HepG2 (cell line): ENCODE measurements around the gene GPR173. TPM values are rescaled to one million over a fixed set of nuclear protein-coding genes. Genes with fewer than 3 reads are reported as not detected.

Experiments
- ATAC-seq: fragments of 200-7000 bp; cut with Tn5 transposase; 3 replicates; pipeline ENCODE4 v1.9.1; 2020; ENCODE audit warnings: mild to moderate bottlenecking, moderate library complexity
- BruUV-seq: library from RNA; stranded (reverse); fragments of 400-500 nt; replicated peaks from 2 replicates; lab custom pipeline; 2021; lab: Mats Ljungman, UMichigan
- CTCF ChIA-PET: fragments of 300-600 bp; formaldehyde crosslinking; extraction: SDS; loops from one replicate; lab custom pipeline; 2021; ENCODE audit warnings: low total read pairs, inconsistent platforms, low intra/inter-chr PET ratio; lab: Yijun Ruan, JAX
- POLR2A ChIA-PET: fragments of 350-600 bp; sonication (Branson Sonifier 250); formaldehyde crosslinking; loops from one replicate; lab custom pipeline; 2020; ENCODE audit warnings: antibody characterized with exemption, inconsistent platforms; lab: Yijun Ruan, JAX
- DNase-seq: peaks from one replicate; pipeline ENCODE4 v3.0.0-alpha.2; 2015; ENCODE audit warnings: low spot score
- FAIRE-seq: peaks from 3 replicates; lab custom pipeline; 2011; peaks lifted over from hg19 to GRCh38; lab: Jason Lieb, UNC
- H2AFZ ChIP-seq: one replicate; pipeline ENCODE4 v1.6.1; 2011; ENCODE audit warnings: low read length, inconsistent platforms
- H3K27ac ChIP-seq: fragments of 300-600 bp; 3 replicates; pipeline ENCODE4 v1.8.0; 2011; ENCODE audit warnings: mixed run types, mild to moderate bottlenecking, mixed read lengths, low read length, inconsistent platforms; ENCODE audit not compliant: insufficient read depth; ENCODE audit errors: extremely low read length
- H3K27me3 ChIP-seq, 2 experiments: fragments of 200-600 bp in 1 of 2; 2 replicates in 1 of 2; 3 replicates in 1 of 2; pipeline versions ENCODE4 v1.6.0 to v1.8.0; 2011; ENCODE audit warnings: low read length in 2 of 2, mild to moderate bottlenecking in 2 of 2, moderate library complexity in 2 of 2, inconsistent platforms in 1 of 2; ENCODE audit not compliant: insufficient read depth in 2 of 2, control insufficient read depth in 1 of 2
- H3K36me3 ChIP-seq, 2 experiments: fragments of 200-600 bp in 1 of 2; replicated peaks in 1 of 2; 2 replicates in 1 of 2; 3 replicates in 1 of 2; pipeline versions ENCODE4 v1.5.1 to v1.8.0; 2011; ENCODE audit warnings: low read length in 2 of 2, inconsistent platforms in 1 of 2; ENCODE audit not compliant: insufficient read depth in 2 of 2, control insufficient read depth in 1 of 2
- H3K4me1 ChIP-seq: 2 replicates; pipeline ENCODE4 v1.5.1; 2012; ENCODE audit warnings: low read length, inconsistent platforms; ENCODE audit not compliant: insufficient read depth
- H3K4me2 ChIP-seq: 2 replicates; pipeline ENCODE4 v1.6.0; 2011; ENCODE audit warnings: low read depth, low read length, inconsistent platforms
- H3K4me3 ChIP-seq, 3 experiments: fragments of 200-600 bp in 1 of 3; sonication (generic), shearing (Covaris generic) in 1 of 3; replicated peaks in 1 of 3; 2 replicates each; pipeline ENCODE4 v1.5.1; 2011 to 2016; ENCODE audit warnings: low read length in 3 of 3, inconsistent platforms in 2 of 3, low read depth in 2 of 3, mild to moderate bottlenecking in 2 of 3, control low read depth in 1 of 3, mixed read lengths in 1 of 3; ENCODE audit not compliant: insufficient read depth in 1 of 3
- H3K79me2 ChIP-seq: one replicate; pipeline ENCODE4 v1.6.1; 2011; ENCODE audit warnings: low read length, inconsistent platforms; ENCODE audit not compliant: insufficient read depth
- H3K9ac ChIP-seq: 2 replicates; pipeline ENCODE4 v1.6.0; 2011; ENCODE audit warnings: mild to moderate bottlenecking, low read depth, low read length, inconsistent platforms; ENCODE audit not compliant: insufficient read depth
- H3K9me3 ChIP-seq: 2 replicates; pipeline ENCODE4 v1.5.1; 2012; ENCODE audit warnings: mild to moderate bottlenecking, low read length
- H4K20me1 ChIP-seq: 2 replicates; pipeline ENCODE4 v1.6.0; 2011; ENCODE audit warnings: inconsistent platforms, mild to moderate bottlenecking, low read length, moderate library complexity; ENCODE audit not compliant: insufficient read depth
- AHR ChIP-seq: IDR thresholded peaks from 2 replicates; pipeline ENCODE4 v1.6.1; 2018; ENCODE audit warnings: missing genetic modification reagents, missing compliant biosample characterization
- EED ChIP-seq: sonication (generic); formaldehyde crosslinking; IDR thresholded peaks from 2 replicates; pipeline ENCODE4 v1.5.0; 2020; ENCODE audit warnings: mild to moderate bottlenecking, missing genetic modification reagents
- NFYB ChIP-seq: sonication (generic); formaldehyde crosslinking; IDR thresholded peaks from 2 replicates; pipeline ENCODE4 v1.4.0; 2020; ENCODE audit warnings: missing genetic modification reagents
- TRIM22 ChIP-seq: fragments of 450-650 bp; IDR thresholded peaks from 2 replicates; pipeline ENCODE4 v1.6.1; 2017
- ZFYVE20 ChIP-seq: sonication (generic); formaldehyde crosslinking; IDR thresholded peaks from 2 replicates; pipeline ENCODE4 v1.8.0; 2023; ENCODE audit warnings: low read depth, mild to moderate bottlenecking, moderate library complexity, missing genetic modification reagents, borderline replicate concordance
- ZZZ3 ChIP-seq: sonication (generic); formaldehyde crosslinking; IDR thresholded peaks from 2 replicates; pipeline ENCODE4 v1.4.0; 2020; ENCODE audit warnings: missing genetic modification reagents, mild to moderate bottlenecking, borderline replicate concordance
- WGBS: methylation state at CpG from one replicate; pipeline ENCODE4 v1.1.6; 2017; ENCODE audit warnings: low lambda C conversion rate; 5-methylcytosine and 5-hydroxymethylcytosine counted together
- in situ Hi-C: cut with HindIII; loops from 2 replicates; pipeline ENCODE4 v1.10.0; 2017; ENCODE audit warnings: low pct_unique_long_range_greater_than_20kb; ENCODE audit not compliant: extremely low pct_ligation_motif_present
- intact Hi-C: fragments of 100-400 bp; cut with micrococcal nuclease; formaldehyde crosslinking; loops from one replicate; pipeline ENCODE4 v1.10.0; 2022; ENCODE audit not compliant: unreplicated experiment
- polyA plus RNA-seq, 8 experiments: library from polyadenylated mRNA; depleted of rRNA in 3 of 8; stranded (reverse) in 7 of 8; unstranded in 1 of 8; fragments of >200 nt; fragmentation: Illumina TruSeq in 4 of 8; extraction: Trizol in 4 of 8; gene quantifications; 2 replicates each; pipeline versions ENCODE4 v1.2.1 to v1.2.3, GENCODE V29; 2011 to 2016; ENCODE audit warnings: low read depth in 4 of 8, missing spikeins in 1 of 8, mixed read lengths in 1 of 8; ENCODE audit not compliant: insufficient read depth in 1 of 8
- total RNA-seq, 5 experiments: library from RNA; depleted of rRNA; stranded (reverse); fragments of >200 nt; fragmentation: Illumina TruSeq; extraction: Trizol; gene quantifications; 2 replicates each; pipeline ENCODE4 v1.2.3, GENCODE V29; 2016; ENCODE audit warnings: low read depth in 1 of 5

GPR173 gene
- total and polyA plus RNA-seq, 2 of the 13 experiments (the other 11 are each of a cell fraction or from before 2014, with no cell fraction given) = 0.04 TPM; not detected in 1

- POLR2A ChIA-PET = interaction anchor here (1.6 kb wide), 1 partner anchor 85 kb away, joined by 8 read pairs; no protein-coding TSS in a partner anchor
- intact Hi-C loops = loop anchor here (1.0 kb wide), 1 partner anchor 13 kb away; the partner anchor contains the start of gene KANTR
- TF ChIP-seq TRIM22 = no peak
- TF ChIP-seq ZZZ3 (CRISPR knock-in tag) = no peak
- no peak for TF ChIP-seq NFYB (CRISPR knock-in tag)
- no peak for TF ChIP-seq ZFYVE20 (CRISPR knock-in tag)
- no peak for TF ChIP-seq AHR (CRISPR knock-in tag)
- no peak for TF ChIP-seq EED
- Histone ChIP-seq H3K4me2 (no peak overlapping the region), H3K9ac (no peak overlapping the region), H3K79me2 (peaks cover 7% of the 10 kb centered on the region), H4K20me1 (no peaks in the 10 kb centered on the region), H3K27me3 (no peaks in the 10 kb centered on the region), H3K4me3 (no peak overlapping the region), H2AFZ (no peak overlapping the region), H3K9me3 (no peaks in the 10 kb centered on the region), H3K27ac (no peak overlapping the region), H3K4me1 (peaks cover 13% of the 10 kb centered on the region; the same call in 1 of the 2 replicates), H3K36me3 (peaks cover 4% of the 10 kb centered on the region in 2 experiments; a peak in 2 of 5 replicates)
- FAIRE-seq (no peak), DNase-seq (no peak), ATAC-seq (no peak)
- in situ Hi-C loops = no loop called here
- BruUV-seq = no TSS peak
- CTCF ChIA-PET = no interaction called here
- WGBS = 53% methylated on average over 17 of the region's 17 CpGs
These were observed 32.3 kb downstream of the GPR173 start for GRCh38 chrX:53080628-53081580.
